Endothelial cell of umbilical vein (primary cell): ENCODE data around the gene VAMP2. TPM values are rescaled to one million over a fixed set of nuclear protein-coding genes. Genes with fewer than 3 reads are reported as not detected.

ENCODE experiments used
- BruUV-seq: library from RNA; stranded (reverse); fragments of 400-500 nt; replicated peaks from 2 replicates; lab custom pipeline; 2021; lab: Mats Ljungman, UMichigan
- CTCF ChIA-PET: fragments of 300-600, 350-600 bp; sonication (Branson Sonifier 250); formaldehyde crosslinking; loops from one replicate; lab custom pipeline; 2021; ENCODE audit warnings: antibody characterized with exemption, inconsistent platforms; lab: Charles Lee
- POLR2A ChIA-PET: fragments of 300-600, 350-600 bp; sonication (Branson Sonifier 250); formaldehyde crosslinking; loops from one replicate; lab custom pipeline; 2021; ENCODE audit warnings: antibody characterized with exemption, inconsistent platforms; lab: Charles Lee
- DNase-seq: peaks from one replicate; pipeline ENCODE4 v3.0.0-alpha.2; 2011; ENCODE audit warnings: low read depth, low spot score
- FAIRE-seq: peaks from 2 replicates; lab custom pipeline; 2011; peaks lifted over from hg19 to GRCh38; lab: Jason Lieb, UNC
- H2AFZ ChIP-seq: 2 replicates; pipeline ENCODE4 v1.6.0; 2012; ENCODE audit warnings: low read depth, low read length, control low read depth, inconsistent platforms
- H3K27ac ChIP-seq: 2 replicates; pipeline ENCODE4 v1.5.1; 2011; ENCODE audit warnings: low read depth, mild to moderate bottlenecking, control low read depth, low read length, moderate library complexity; ENCODE audit not compliant: insufficient read depth
- H3K27me3 ChIP-seq, 2 experiments: 2 replicates each; pipeline versions ENCODE4 v1.6.0 to v1.6.1; 2011; ENCODE audit warnings: low read length in 2 of 2, mixed read lengths in 1 of 2; ENCODE audit not compliant: control insufficient read depth in 2 of 2, insufficient read depth in 2 of 2
- H3K36me3 ChIP-seq, 2 experiments: 2 replicates in 1 of 2; 3 replicates in 1 of 2; pipeline ENCODE4 v1.5.1; 2011; ENCODE audit warnings: low read length in 2 of 2, mild to moderate bottlenecking in 1 of 2, moderate library complexity in 1 of 2; ENCODE audit not compliant: control insufficient read depth in 2 of 2, insufficient read depth in 2 of 2; ENCODE audit errors: extremely low read depth in 1 of 2
- H3K4me1 ChIP-seq: 3 replicates; pipeline ENCODE4 v1.5.1; 2011; ENCODE audit warnings: mild to moderate bottlenecking, low read length; ENCODE audit not compliant: control insufficient read depth, insufficient read depth; ENCODE audit errors: extremely low read depth
- H3K4me2 ChIP-seq: 2 replicates; pipeline ENCODE4 v1.6.1; 2011; ENCODE audit warnings: low read length, control low read depth, mixed read lengths; ENCODE audit not compliant: insufficient read depth
- H3K4me3 ChIP-seq, 3 experiments: fragments of 200-600 bp in 1 of 3; sonication (generic), shearing (Covaris generic) in 1 of 3; replicated peaks in 1 of 3; 2 replicates each; pipeline ENCODE4 v1.5.1; 2011 to 2016; ENCODE audit warnings: control low read depth in 3 of 3, low read length in 3 of 3, mild to moderate bottlenecking in 2 of 3, inconsistent platforms in 1 of 3, low read depth in 1 of 3, moderate library complexity in 1 of 3; ENCODE audit not compliant: insufficient read depth in 1 of 3
- H3K79me2 ChIP-seq: 2 replicates; pipeline ENCODE4 v1.6.0; 2012; ENCODE audit warnings: low read length, inconsistent platforms; ENCODE audit not compliant: control insufficient read depth, insufficient read depth
- H3K9ac ChIP-seq: replicated peaks from 2 replicates; pipeline ENCODE3; 2011; ENCODE audit warnings: low read length, control low read depth; ENCODE audit not compliant: insufficient read depth; ENCODE audit errors: extremely low read depth
- H3K9me1 ChIP-seq: replicated peaks from 3 replicates; pipeline ENCODE4 v1.6.0; 2011; ENCODE audit warnings: mild to moderate bottlenecking, low read length; ENCODE audit not compliant: control insufficient read depth, insufficient read depth; ENCODE audit errors: extremely low read depth
- H3K9me3 ChIP-seq: replicated peaks from 2 replicates; pipeline ENCODE4 v1.5.1; 2012; ENCODE audit warnings: low read length, inconsistent platforms; ENCODE audit not compliant: control insufficient read depth, insufficient read depth
- H4K20me1 ChIP-seq: replicated peaks from 2 replicates; pipeline ENCODE3; 2011; ENCODE audit warnings: mild to moderate bottlenecking, low read length; ENCODE audit not compliant: control insufficient read depth, insufficient read depth; ENCODE audit errors: extremely low read depth
- CTCF ChIP-seq, 2 donors: IDR thresholded peaks; 1 replicate in 1 of 2; 2 replicates in 1 of 2; pipeline ENCODE4 v1.5.1; 2011; ENCODE audit warnings: low read length in 2 of 2, mild to moderate bottlenecking in 2 of 2, moderate library complexity in 2 of 2, control low read depth in 1 of 2, inconsistent platforms in 1 of 2, low read depth in 1 of 2; ENCODE audit not compliant: insufficient read depth in 1 of 2; ENCODE audit errors: extremely low read depth in 1 of 2
- EZH2 ChIP-seq: IDR thresholded peaks from 2 replicates; pipeline ENCODE4 v1.6.1; 2012; ENCODE audit warnings: borderline replicate concordance, low read depth, mild to moderate bottlenecking, moderate library complexity, low read length, inconsistent platforms; ENCODE audit not compliant: severe bottlenecking
- FOS ChIP-seq: IDR thresholded peaks from 2 replicates; pipeline ENCODE4 v1.6.1; 2011; ENCODE audit warnings: mild to moderate bottlenecking, low read length, moderate library complexity, borderline replicate concordance; ENCODE audit not compliant: insufficient read depth
- GATA2 ChIP-seq: IDR thresholded peaks from 2 replicates; pipeline ENCODE4 v1.7.0; 2011; ENCODE audit warnings: low read depth, mild to moderate bottlenecking, moderate library complexity, mixed read lengths, low read length; ENCODE audit not compliant: insufficient read length, insufficient read depth
- JUN ChIP-seq: IDR thresholded peaks from 2 replicates; pipeline ENCODE4 v1.6.1; 2011; ENCODE audit warnings: borderline replicate concordance, low read depth; ENCODE audit not compliant: insufficient read length, insufficient read depth
- MAX ChIP-seq: IDR thresholded peaks from 2 replicates; pipeline ENCODE4 v1.6.1; 2011; ENCODE audit not compliant: insufficient read depth, insufficient read length
- MYC ChIP-seq: IDR thresholded peaks from one replicate; pipeline ENCODE4 v1.6.1; 2011; ENCODE audit warnings: mild to moderate bottlenecking, low read depth, low read length
- POLR2A ChIP-seq: IDR thresholded peaks from 2 replicates; pipeline ENCODE4 v1.6.1; 2012; ENCODE audit warnings: low read depth, mild to moderate bottlenecking, control low read depth, low read length
- POLR2AphosphoS5 ChIP-seq: IDR thresholded peaks from 2 replicates; pipeline ENCODE4 v1.6.1; 2012; ENCODE audit warnings: low read depth, mild to moderate bottlenecking, control low read depth, low read length, moderate library complexity; ENCODE audit not compliant: insufficient read depth
- dilution Hi-C: fragments of 300-500 bp; cut with MboI; formaldehyde crosslinking; loops from one replicate; pipeline ENCODE4 v1.15.0; 2019; ENCODE audit warnings: low sequenced_read_pairs; ENCODE audit not compliant: extremely low pct_ligation_motif_present
- intact Hi-C: fragments of 100-400 bp; cut with micrococcal nuclease; formaldehyde crosslinking; loops from one replicate; pipeline ENCODE4 v1.10.0; 2022
- polyA plus RNA-seq, 4 experiments: library from polyadenylated mRNA; depleted of rRNA in 3 of 4; stranded (reverse) in 3 of 4; unstranded in 1 of 4; fragments of >200 nt; gene quantifications; 2 replicates each; pipeline versions ENCODE4 v1.2.1 to v1.2.3, GENCODE V29; 2011 to 2012; ENCODE audit warnings: missing spikeins in 1 of 4
- total RNA-seq: library from RNA; stranded (reverse); gene quantifications from 2 replicates; pipeline ENCODE4 v1.2.3, GENCODE V29; 2021

Gene VAMP2
- total and polyA plus RNA-seq, 2 donors (not counting 3 experiments of a cell fraction or from before 2014, with no cell fraction given): 35.9 to 38.0 TPM

- H2AFZ ChIP-seq: peak overlapping the region; percentile 58
- peaks cover 20% of the 10 kb centered on the region for H3K79me2 ChIP-seq
- intact Hi-C loops: loop anchor here (1.0 kb wide), 1 partner anchor 9 kb away; no protein-coding TSS in a partner anchor
- no peaks in the 10 kb centered on the region for H4K20me1 ChIP-seq
- TF ChIP-seq POLR2A (no peak), GATA2 (no peak), EZH2 (no peak), FOS (no peak), JUN (no peak), CTCF (IDR thresholded peaks at IDR 0.05; ENCODE audit: extremely low read depth in 1 of 2, insufficient read depth in 1 of 2, low read depth in 1 of 2, low read length in 2 of 2) (no peak), MAX (no peak), MYC (no peak), POLR2AphosphoS5 (no peak)
- no peak for FAIRE-seq
- dilution Hi-C loops: no loop called here
- H3K4me3 ChIP-seq: no peak overlapping the region
- H3K36me3 ChIP-seq: peaks cover 2 to 7% of the 10 kb centered on the region in 2 experiments
- H3K9ac ChIP-seq: peak overlapping the region; percentile 13
- no TSS peak for BruUV-seq
- no peak overlapping the region for H3K4me2 ChIP-seq
- H3K27ac ChIP-seq: no peak overlapping the region
- CTCF ChIA-PET: no interaction called here
- DNase-seq: no peak
- peaks cover 20% of the 10 kb centered on the region for H3K4me1 ChIP-seq
- no peaks in the 10 kb centered on the region for H3K9me1 ChIP-seq
- no peaks in the 10 kb centered on the region for H3K27me3 ChIP-seq
- H3K9me3 ChIP-seq: no peaks in the 10 kb centered on the region
- POLR2A ChIA-PET: interaction anchor here (1.9 kb wide), 1 partner anchor 9 kb away, joined by 8 read pairs; no protein-coding TSS in a partner anchor
Measured at GRCh38 chr17:8163978-8164814, 1.4 kb upstream of the VAMP2 start.
